ENCODE results near the gene RIPOR3. TPM values are rescaled to one million over a fixed set of nuclear protein-coding genes. Genes with fewer than 3 reads are reported as not detected.
"Not testable (repeated sequence)": the region's sequence is repeated elsewhere in the genome, so short reads cannot be mapped to it uniquely, and the experiment has no call there.

Gene RIPOR3
- total and polyA plus RNA-seq, 5 donors from 2014 or later, result 0.69 to 1.9 (median 1.3) TPM

GRCh38 chr20:50704514-50704913 is 13.2 kb upstream of the RIPOR3 start:
- Histone ChIP-seq H3K36me3 (ENCODE audit: control insufficient read depth, insufficient read depth, low read length) (no peaks in the 10 kb centered on the region), H3K27me3 (ENCODE audit: control insufficient read depth, insufficient read depth, low read length) (no peaks in the 10 kb centered on the region), H3K4me1 (ENCODE audit: control insufficient read depth, insufficient read depth, low read length, poor library complexity, severe bottlenecking) (no peaks in the 10 kb centered on the region), H3K4me3 (ENCODE audit: low read depth, low read length) (no peak overlapping the region), H3K27ac (ENCODE audit: insufficient read depth, low read length, poor library complexity, severe bottlenecking) (no peak overlapping the region), H3K9me3 (ENCODE audit: control insufficient read depth in 2 of 2, low read length in 2 of 2) (no peaks in the 10 kb centered on the region)
- DNase-seq (no peak), ATAC-seq (ENCODE audit: low read depth in 2 of 2) (no peak)
- Mint-ChIP-seq H3K4me3 (no peak overlapping the region), H3K4me1 (no peaks in the 10 kb centered on the region), H3K27me3 (peaks cover 13% of the 10 kb centered on the region), H3K27ac (no peak overlapping the region), H3K36me3 (no peaks in the 10 kb centered on the region), H3K9me3 (no peaks in the 10 kb centered on the region)

GRCh38 chr20:50703651-50704438 is 12.5 kb upstream of the RIPOR3 start:
- not testable (repeated sequence) for H3K9me3 ChIP-seq (ENCODE audit: control insufficient read depth in 2 of 2, low read length in 2 of 2); ATAC-seq (ENCODE audit: low read depth in 2 of 2); H3K4me1 ChIP-seq (ENCODE audit: control insufficient read depth, insufficient read depth, low read length, poor library complexity, severe bottlenecking); H3K27ac ChIP-seq (ENCODE audit: insufficient read depth, low read length, poor library complexity, severe bottlenecking); H3K36me3 Mint-ChIP-seq; H3K27me3 ChIP-seq (ENCODE audit: control insufficient read depth, insufficient read depth, low read length); H3K4me3 Mint-ChIP-seq; H3K27ac Mint-ChIP-seq; H3K27me3 Mint-ChIP-seq; H3K9me3 Mint-ChIP-seq; H3K4me1 Mint-ChIP-seq; H3K36me3 ChIP-seq (ENCODE audit: control insufficient read depth, insufficient read depth, low read length); H3K4me3 ChIP-seq (ENCODE audit: low read depth, low read length); DNase-seq

GRCh38 chr20:50701041-50701963 is 10.0 kb upstream of the RIPOR3 start:
- H3K4me1 Mint-ChIP-seq, result no peaks in the 10 kb centered on the region
- DNase-seq (no peak), ATAC-seq (ENCODE audit: low read depth in 2 of 2) (no peak)
- Histone ChIP-seq H3K4me1 (ENCODE audit: control insufficient read depth, insufficient read depth, low read length, poor library complexity, severe bottlenecking) (no peaks in the 10 kb centered on the region), H3K27ac (ENCODE audit: insufficient read depth, low read length, poor library complexity, severe bottlenecking) (no peak overlapping the region), H3K4me3 (ENCODE audit: low read depth, low read length) (no peak overlapping the region), H3K27me3 (ENCODE audit: control insufficient read depth, insufficient read depth, low read length) (no peaks in the 10 kb centered on the region), H3K9me3 (ENCODE audit: control insufficient read depth in 2 of 2, low read length in 2 of 2) (no peaks in the 10 kb centered on the region), H3K36me3 (ENCODE audit: control insufficient read depth, insufficient read depth, low read length) (no peaks in the 10 kb centered on the region)
- no peak overlapping the region for H3K4me3 Mint-ChIP-seq
- H3K27me3 Mint-ChIP-seq, result no peaks in the 10 kb centered on the region
- no peak overlapping the region for H3K27ac Mint-ChIP-seq
- H3K36me3 Mint-ChIP-seq, result no peaks in the 10 kb centered on the region
- peaks cover 0 to 2% (median 0%) of the 10 kb centered on the region in 7 donors for H3K9me3 Mint-ChIP-seq

- no peaks in the 10 kb centered on the region for H3K27me3 ChIP-seq (ENCODE audit: control insufficient read depth, insufficient read depth, low read length)
- no peak for DNase-seq
- no peak overlapping the region for H3K27ac ChIP-seq (ENCODE audit: insufficient read depth, low read length, poor library complexity, severe bottlenecking)
- Mint-ChIP-seq H3K27me3 (peaks cover 5% of the 10 kb centered on the region), H3K9me3 (peaks cover 0 to 2% (median 0%) of the 10 kb centered on the region in 7 donors), H3K4me1 (no peaks in the 10 kb centered on the region), H3K4me3 (no peak overlapping the region), H3K27ac (no peak overlapping the region), H3K36me3 (no peaks in the 10 kb centered on the region)
- H3K36me3 ChIP-seq (ENCODE audit: control insufficient read depth, insufficient read depth, low read length), result no peaks in the 10 kb centered on the region
- no peak overlapping the region for H3K4me3 ChIP-seq (ENCODE audit: low read depth, low read length)
- no peak for ATAC-seq (ENCODE audit: low read depth in 2 of 2)
- no peaks in the 10 kb centered on the region for H3K9me3 ChIP-seq (ENCODE audit: control insufficient read depth in 2 of 2, low read length in 2 of 2)
- no peaks in the 10 kb centered on the region for H3K4me1 ChIP-seq (ENCODE audit: control insufficient read depth, insufficient read depth, low read length, poor library complexity, severe bottlenecking)
Observed at GRCh38 chr20:50699688-50700087, 8.3 kb upstream of the RIPOR3 start.

- not testable (repeated sequence) for DNase-seq; ATAC-seq (ENCODE audit: low read depth in 2 of 2); H3K36me3 Mint-ChIP-seq; H3K9me3 ChIP-seq (ENCODE audit: control insufficient read depth in 2 of 2, low read length in 2 of 2); H3K4me3 Mint-ChIP-seq; H3K4me1 ChIP-seq (ENCODE audit: control insufficient read depth, insufficient read depth, low read length, poor library complexity, severe bottlenecking); H3K4me1 Mint-ChIP-seq; H3K27ac ChIP-seq (ENCODE audit: insufficient read depth, low read length, poor library complexity, severe bottlenecking); H3K36me3 ChIP-seq (ENCODE audit: control insufficient read depth, insufficient read depth, low read length); H3K27me3 ChIP-seq (ENCODE audit: control insufficient read depth, insufficient read depth, low read length); H3K9me3 Mint-ChIP-seq; H3K27me3 Mint-ChIP-seq; H3K4me3 ChIP-seq (ENCODE audit: low read depth, low read length); H3K27ac Mint-ChIP-seq
Observed at GRCh38 chr20:50698255-50698654, 6.9 kb upstream of the RIPOR3 start.

- no peaks in the 10 kb centered on the region for H3K36me3 ChIP-seq (ENCODE audit: control insufficient read depth, insufficient read depth, low read length)
- DNase-seq (no peak), ATAC-seq (ENCODE audit: low read depth in 2 of 2) (no peak)
- H3K9me3 ChIP-seq (ENCODE audit: control insufficient read depth in 2 of 2, low read length in 2 of 2), result no peaks in the 10 kb centered on the region
- no peak overlapping the region for H3K4me3 Mint-ChIP-seq
- peaks cover 0 to 4% (median 0%) of the 10 kb centered on the region in 7 donors for H3K9me3 Mint-ChIP-seq
- no peaks in the 10 kb centered on the region for H3K36me3 Mint-ChIP-seq
- peaks cover 14% of the 10 kb centered on the region for H3K27me3 ChIP-seq (ENCODE audit: control insufficient read depth, insufficient read depth, low read length)
- H3K27ac ChIP-seq (ENCODE audit: insufficient read depth, low read length, poor library complexity, severe bottlenecking), result no peak overlapping the region
- H3K4me1 ChIP-seq (ENCODE audit: control insufficient read depth, insufficient read depth, low read length, poor library complexity, severe bottlenecking), result no peaks in the 10 kb centered on the region
- no peak overlapping the region for H3K27ac Mint-ChIP-seq
- H3K4me1 Mint-ChIP-seq, result peaks cover 0 to 13% (median 4%) of the 10 kb centered on the region in 4 donors
- H3K4me3 ChIP-seq (ENCODE audit: low read depth, low read length), result no peak overlapping the region
- peaks cover 32% of the 10 kb centered on the region for H3K27me3 Mint-ChIP-seq
Observed at GRCh38 chr20:50695135-50695872, 4.0 kb upstream of the RIPOR3 start.

- H3K36me3 ChIP-seq (ENCODE audit: control insufficient read depth, insufficient read depth, low read length), result no peaks in the 10 kb centered on the region
- ATAC-seq (ENCODE audit: low read depth in 2 of 2), result no peak
- Mint-ChIP-seq H3K4me1 (peaks cover 0 to 13% (median 4%) of the 10 kb centered on the region in 4 donors), H3K9me3 (peaks cover 0 to 4% (median 0%) of the 10 kb centered on the region in 7 donors), H3K27ac (no peak overlapping the region), H3K4me3 (no peak overlapping the region), H3K36me3 (no peaks in the 10 kb centered on the region), H3K27me3 (peaks cover 39% of the 10 kb centered on the region)
- no peaks in the 10 kb centered on the region for H3K9me3 ChIP-seq (ENCODE audit: control insufficient read depth in 2 of 2, low read length in 2 of 2)
- H3K27ac ChIP-seq (ENCODE audit: insufficient read depth, low read length, poor library complexity, severe bottlenecking), result no peak overlapping the region
- no peaks in the 10 kb centered on the region for H3K4me1 ChIP-seq (ENCODE audit: control insufficient read depth, insufficient read depth, low read length, poor library complexity, severe bottlenecking)
- no peak for DNase-seq
- no peak overlapping the region for H3K4me3 ChIP-seq (ENCODE audit: low read depth, low read length)
- H3K27me3 ChIP-seq (ENCODE audit: control insufficient read depth, insufficient read depth, low read length), result peaks cover 15% of the 10 kb centered on the region
Observed at GRCh38 chr20:50694379-50695134, 3.2 kb upstream of the RIPOR3 start.
